ENCODE results near the gene HSBP1. TPM values are rescaled to one million over a fixed set of nuclear protein-coding genes. Genes with fewer than 3 reads are reported as not detected.

The HSBP1 gene
- total RNA-seq, 1 donor from 2014 or later: 25.5 TPM

DNA sequence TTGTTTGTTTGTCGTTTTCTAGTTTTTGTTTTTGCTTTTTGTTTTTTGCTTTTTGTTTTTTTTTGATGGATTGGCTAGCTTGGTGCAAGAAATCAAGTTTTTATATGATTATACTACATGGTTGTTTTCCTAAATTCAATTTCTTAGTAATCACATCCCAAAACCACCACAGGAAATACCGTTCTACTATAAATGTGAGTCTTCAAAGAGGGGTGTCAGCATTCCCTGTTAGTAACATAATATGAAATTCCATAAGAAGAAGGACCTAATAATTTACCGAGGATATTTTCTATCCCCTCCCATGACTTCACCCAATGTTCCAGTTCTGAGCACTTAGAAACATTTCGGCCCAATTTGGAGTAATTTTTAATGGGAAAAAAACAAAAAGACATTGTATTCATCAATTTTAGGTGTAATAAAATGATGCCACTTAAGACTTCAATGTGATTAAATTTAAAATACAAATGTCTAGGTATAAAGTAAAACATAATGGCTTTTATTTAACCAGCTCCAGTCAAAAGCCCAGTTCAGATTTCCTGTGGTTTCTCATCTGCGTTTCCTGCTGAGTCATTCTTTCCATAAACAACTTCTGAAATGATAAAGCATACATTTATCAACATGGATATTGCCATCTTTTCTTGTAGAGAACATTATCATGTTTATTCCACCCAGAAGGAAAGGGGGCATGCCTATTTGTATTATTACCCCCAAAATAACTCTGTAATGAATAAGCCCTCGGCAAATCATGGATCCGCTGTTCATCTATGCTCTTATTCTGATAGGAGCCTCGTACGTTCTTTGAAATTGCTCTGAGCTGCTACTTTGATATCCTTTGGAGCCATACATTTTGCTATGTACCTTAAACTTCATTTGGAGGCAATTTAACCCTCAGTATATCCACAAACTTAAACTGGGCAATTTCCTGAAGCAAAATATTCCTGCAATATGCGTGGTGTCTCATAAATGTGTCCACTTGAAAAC, 28.1 kb downstream of the HSBP1 start:
- peak; percentile 67 for DNase-seq (ENCODE audit: low read depth)

DNA sequence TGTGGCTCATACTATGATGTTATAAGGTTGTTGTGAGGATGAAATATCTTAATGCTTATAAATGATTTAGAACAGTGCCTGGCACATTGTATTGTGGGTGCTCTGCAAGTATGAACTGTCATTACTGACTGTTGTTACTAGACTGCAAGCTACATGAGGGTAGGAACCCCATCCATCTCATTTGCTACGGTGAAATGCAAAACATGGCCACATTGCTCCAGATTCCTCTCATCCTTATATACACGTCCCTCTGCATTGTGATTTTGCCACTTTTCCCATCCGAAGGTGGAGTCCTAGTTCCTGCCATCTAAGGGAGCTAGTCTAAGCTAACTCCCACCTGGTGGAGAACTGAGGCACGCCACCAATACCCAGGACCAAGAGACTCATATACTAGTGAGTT, 29.8 kb downstream of the HSBP1 start:
- no peak for DNase-seq (ENCODE audit: low read depth)

DNA sequence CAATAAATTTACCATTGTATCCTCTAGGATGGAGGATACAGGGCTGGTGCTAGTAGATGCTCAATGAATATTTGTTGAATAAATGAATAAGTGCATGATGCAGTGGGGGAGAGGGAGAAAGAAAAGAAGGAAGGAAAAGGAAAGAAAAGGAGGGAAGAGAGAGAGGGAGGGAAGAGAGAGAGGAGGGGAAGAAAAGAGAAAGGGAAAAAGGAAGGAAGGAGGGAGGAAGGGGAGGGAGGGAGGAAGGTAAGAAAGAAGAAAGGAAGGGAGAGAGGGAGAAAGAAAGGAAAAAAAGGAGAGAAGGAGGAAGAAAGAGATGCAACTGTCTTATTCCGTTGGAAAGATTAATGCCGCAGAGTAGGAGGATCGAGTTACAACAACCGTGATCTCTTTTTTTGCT, 30.4 kb downstream of the HSBP1 start:
- DNase-seq (ENCODE audit: low read depth): no peak

DNA sequence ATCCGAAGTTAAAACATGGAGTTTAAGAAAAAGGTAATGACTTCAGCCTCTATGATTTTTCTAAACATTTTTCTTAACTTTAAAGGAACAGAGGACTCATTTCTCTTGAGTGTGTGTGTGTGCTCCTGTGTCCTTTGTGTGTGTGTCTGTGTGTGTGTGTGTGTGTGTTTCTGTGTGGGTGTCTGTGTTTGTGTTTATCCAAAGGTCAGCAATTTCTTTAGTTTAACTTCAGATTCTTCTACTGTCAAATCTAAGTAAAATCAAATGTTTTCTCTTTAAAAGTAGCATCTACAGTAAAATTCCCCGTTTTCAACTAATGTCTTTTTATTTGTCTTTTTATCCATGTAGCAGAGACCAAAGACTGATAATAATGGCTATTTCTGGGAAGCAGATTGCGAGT, 31.8 kb downstream of the HSBP1 start:
- DNase-seq (ENCODE audit: low read depth): no peak

DNA sequence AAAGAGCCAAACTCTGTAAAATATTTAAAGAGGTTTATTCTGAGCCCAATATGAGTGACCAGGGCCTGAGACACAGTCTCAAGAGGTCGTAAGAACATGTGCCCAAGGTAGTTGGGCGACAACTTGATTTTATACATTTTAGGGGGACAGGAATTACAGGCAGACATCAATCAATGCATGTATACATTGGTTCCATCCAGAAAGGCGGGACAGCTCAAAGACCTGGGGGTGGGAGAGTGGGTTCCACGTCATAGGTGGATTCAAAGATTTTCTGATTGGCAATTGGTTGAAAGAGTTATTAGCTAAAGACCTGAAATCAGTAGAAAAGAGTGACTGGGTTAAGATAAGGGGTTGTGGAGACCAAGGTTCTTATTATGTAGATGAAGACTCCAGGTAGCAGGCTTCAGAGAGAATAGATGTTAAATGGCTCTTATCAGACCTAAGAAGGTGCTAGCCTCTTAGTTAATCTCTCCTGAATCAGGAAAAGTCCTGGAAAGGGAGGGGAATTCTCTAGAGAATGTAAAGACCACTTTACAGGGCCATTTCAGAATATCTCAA, 32.4 kb downstream of the HSBP1 start:
- no peak for DNase-seq (ENCODE audit: low read depth)

DNA sequence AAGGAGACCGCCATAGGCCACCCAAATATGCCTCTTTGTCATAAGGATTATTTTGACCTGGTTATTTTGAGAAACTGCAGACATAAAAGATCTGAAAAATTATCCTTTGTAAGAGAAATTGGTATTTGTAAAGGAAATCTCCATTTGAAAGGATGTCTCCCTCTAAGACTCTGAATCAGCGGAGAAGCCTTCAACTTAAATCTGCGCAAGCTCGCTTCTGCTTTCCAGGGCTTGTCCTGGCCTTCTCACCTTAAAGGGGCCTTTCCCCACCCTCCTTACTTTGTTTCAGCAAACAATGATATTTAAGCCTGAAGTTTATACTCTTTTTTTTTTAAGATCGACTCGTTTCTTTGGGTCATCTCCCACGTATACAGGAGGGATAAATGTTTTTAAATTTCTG, 34.5 kb downstream of the HSBP1 start:
- DNase-seq (ENCODE audit: low read depth): no peak

DNA sequence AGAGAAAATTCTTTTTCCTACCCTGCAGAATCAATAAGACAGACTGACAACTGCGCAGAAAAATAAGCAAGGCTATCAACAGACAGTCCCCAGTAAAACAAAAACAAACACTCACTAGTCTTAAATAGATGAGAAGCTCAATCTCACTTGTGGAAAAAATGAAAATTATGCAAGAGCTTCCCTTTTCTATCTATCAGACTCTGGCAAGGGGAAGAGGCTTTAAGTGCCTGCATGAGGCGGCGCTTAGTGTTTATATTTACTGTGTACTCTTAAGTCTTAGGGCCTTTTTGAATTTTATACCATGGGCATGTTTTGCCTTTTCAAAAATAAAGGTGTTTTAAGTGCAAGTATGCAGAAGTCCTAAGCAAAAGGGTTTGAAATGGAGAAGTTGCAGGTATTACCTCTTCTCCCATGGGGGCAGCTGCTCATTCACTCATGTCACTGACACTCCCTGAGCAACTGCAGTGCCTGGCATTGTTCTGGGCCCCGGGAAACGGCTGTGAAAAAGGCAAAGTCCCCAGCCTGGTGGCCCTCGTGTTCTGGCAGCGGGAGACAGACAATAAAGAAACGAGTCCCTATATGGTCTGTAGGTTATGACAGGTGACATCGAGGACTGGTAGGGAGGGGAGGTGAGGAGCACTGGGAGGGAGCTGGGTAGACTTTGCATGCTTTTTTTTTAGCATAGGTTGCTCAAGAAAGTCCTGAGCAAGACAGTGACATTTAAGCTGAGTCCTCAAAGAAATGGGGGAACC, 35.2 kb downstream of the HSBP1 start:
- no peak for DNase-seq (ENCODE audit: low read depth)

DNA sequence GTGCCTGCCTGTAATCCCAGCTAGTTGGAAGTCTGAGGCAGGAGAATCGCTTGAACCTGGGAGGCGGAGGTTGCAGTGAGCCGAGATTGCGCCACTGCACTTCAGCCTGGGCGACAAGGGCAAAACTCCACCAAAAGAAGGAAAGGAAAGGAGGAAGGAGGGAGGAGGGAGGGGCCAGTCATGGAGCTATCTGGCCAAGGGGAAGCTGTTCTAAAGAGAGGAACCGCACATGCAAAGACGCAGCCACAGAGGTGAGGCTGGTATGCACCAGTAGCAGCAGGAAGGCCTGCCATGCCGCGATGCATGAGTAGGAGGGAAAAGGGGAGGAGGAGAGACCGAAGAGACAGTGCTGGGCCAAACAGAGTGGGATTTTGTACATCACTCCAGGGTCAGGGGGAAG, 35.9 kb downstream of the HSBP1 start:
- no peak for DNase-seq (ENCODE audit: low read depth)

DNA sequence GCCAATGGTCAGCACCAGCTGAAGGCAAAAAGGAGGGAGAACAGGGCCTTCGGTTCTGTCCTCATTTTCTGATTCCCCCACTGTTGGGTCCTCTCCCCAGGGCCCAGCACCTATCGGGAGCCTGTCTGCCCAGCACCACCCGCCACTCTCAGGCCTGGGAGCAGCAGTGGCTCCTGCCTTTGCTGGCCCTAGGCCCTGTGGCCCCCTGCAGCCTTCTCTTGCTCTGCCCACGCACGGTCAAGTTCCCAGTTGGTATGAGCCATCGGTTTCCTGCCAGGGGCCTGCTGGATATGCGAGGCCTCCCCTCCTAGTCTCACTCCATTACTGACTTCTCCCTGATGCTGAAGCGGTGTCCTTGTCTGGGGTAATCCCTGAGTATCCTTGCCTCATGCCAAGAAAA, 37.5 kb downstream of the HSBP1 start:
- no peak for DNase-seq (ENCODE audit: low read depth)

DNA sequence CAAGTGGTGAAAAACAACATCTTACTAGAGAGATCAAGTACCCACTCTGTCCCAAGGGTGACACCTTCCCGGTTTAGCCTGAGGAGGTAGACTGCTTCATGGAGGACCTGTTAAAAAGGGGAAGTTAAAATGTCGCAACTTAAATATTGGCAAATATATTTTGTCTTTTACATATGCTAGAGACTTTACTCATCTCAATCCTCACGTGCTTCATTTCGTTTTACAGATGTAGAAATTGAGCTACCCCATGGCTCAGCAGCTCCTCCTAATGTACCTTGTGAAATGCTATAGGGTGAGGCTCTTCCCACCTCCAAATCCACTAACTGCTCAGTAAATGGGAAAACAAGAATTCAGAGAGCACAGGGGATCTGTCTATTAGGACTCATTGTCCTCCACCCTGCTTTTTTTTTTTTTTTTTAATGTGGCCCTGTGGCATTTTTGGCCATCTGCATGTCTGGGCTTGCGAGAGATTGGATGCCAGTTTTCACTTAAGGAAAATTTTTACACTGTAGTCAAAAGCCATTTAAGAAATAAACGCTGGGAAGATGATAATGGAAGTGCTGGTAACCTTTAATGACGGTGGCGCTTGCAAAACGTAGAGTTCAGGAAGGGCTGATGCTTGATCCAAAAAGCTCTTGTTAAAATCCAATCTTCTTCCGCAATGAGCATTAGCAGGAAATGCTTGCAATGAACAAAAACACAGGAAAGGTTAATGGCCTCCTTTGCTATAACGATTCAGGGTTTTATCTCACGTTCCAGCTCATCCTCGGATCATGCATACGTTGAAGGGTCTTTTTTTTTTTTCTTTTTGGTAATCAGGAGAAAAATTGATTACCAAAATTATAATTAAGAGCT, 39.8 kb downstream of the HSBP1 start:
- no peak for DNase-seq (ENCODE audit: low read depth)

DNA sequence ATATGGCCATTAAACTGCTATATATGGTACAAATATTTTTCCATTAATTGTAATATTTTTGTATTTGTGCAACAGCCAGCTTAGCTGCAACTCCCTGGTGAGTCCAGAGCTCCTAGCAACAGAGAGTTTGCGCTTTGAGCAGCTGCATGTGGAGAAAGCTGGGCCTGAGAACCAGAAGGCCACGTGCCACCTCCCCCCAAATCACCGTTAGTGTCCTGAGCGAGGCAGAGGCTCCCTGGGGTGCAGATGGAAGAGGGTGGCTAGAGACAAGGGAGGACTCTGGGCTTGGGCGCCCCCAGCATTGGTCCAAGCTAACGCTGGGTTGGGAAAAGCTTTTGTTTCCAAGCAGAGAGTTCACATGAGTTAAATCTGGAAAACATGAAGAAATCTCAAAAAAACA, 41.6 kb downstream of the HSBP1 start:
- peak; percentile 31 for DNase-seq (ENCODE audit: low read depth)

DNA sequence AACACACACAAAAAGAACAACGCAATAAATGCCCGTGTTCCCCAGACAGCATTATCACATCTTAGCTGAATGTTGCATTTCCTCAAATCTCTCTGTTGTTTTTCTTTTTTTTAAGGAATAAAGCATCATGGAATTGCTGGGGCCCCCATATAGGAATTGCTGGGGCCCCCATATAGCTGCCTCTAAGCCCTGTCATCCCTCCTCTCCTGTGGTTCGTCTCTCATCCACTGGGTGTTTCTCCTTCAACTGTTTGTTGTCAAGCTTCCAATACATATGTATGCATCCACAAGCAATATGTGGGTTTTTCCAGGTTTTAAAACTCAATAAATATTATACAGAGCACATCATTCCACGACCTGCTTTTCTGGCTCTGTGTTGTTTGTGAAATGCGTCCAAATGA, 43.2 kb downstream of the HSBP1 start:
- DNase-seq (ENCODE audit: low read depth): no peak

DNA sequence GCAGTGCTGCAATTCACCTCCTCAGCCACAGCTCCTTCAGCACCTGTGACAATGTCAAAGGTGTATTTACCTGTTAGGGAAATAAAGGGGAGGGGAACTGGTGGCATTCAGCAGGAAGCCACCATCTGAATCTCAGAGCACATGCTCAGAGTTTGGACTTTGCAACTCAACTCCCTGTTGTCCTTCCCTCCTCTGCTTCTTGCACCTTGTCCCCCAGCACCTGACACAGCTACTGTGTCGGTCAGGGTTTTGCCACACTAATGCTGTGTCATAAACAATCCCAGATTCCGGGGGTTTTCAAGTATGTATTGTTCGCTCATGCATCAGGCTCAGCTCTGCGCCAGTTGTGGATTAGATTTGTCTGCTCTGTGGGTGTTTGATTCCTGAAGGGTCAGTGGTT, 43.7 kb downstream of the HSBP1 start:
- no peak for DNase-seq (ENCODE audit: low read depth)

DNA sequence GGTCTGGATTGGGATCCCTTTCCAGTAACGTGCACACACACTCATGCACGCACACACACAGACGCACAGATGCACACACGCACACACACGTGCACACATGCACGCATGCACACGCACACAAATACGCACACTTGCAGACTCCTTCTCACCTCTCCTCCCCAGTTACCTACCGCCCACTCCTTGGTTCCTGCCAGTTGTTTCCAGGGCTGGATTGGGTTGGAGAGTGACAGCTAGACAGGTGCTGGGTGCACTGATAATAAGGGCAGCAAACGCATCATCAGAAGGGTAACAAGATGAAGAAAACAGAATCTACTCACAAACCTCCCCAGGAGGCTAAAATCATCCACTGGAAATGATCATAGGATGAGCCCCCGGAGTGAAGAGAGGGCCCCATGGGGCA, 45.0 kb downstream of the HSBP1 start:
- no peak for DNase-seq (ENCODE audit: low read depth)

DNA sequence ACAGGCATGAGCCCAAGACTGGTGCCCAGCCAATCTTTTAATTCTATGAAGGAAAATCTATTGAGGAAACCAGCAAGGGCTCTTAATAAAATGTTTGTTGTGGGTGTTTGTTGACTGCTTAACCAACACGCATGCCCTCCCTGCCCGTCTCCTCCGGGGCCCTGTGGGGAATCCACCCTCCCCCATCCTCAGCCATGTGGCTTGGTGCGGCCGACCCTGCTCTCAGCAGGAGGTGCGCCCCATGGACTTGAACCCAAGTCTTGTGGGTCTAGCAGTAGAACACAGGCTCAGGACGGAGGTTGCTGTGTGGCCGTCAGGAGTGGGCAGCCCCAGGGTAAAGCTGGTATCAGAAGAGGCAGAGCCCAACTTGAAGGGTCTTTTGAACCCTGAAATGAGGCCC, 46.1 kb downstream of the HSBP1 start:
- DNase-seq (ENCODE audit: low read depth): no peak

DNA sequence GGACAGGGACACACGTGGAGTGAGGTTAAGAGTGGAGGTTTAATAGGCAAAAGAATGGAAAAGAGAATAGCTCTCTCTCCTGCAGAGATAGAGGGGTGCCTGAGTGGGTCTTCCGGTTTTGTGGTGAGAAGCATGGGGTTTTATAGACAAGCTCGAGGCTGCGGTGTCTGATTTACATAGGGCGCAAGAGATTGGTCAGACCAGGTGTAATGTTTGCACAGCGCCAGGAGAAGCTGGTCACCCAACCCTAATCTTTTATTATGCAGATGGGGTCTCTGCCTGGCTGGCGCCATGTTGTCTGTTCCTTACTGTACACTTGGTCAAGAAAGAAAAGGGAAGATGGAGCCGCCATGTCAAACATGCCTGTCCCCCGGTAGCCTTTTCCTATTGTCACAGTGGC, 46.6 kb downstream of the HSBP1 start:
- DNase-seq (ENCODE audit: low read depth): no peak

DNA sequence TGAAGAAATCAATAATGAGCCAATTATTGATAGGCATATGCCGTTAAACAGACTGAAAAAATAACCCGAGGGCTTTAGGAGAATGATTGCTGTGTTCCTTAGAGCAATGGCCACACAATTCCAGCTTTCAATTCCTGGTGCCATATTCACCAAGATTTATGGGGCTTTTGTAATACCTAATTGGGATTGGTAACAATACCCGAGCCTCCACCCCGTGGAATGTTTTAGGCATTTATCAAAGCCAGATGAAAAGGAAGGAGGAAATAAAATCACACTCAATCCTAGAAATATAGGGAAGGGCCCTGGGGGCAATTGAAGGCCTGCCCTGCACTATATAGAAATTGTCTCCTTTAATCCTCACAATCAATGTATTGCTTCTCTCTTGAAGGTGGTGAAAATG, 49.0 kb downstream of the HSBP1 start:
- DNase-seq (ENCODE audit: low read depth): no peak

DNA sequence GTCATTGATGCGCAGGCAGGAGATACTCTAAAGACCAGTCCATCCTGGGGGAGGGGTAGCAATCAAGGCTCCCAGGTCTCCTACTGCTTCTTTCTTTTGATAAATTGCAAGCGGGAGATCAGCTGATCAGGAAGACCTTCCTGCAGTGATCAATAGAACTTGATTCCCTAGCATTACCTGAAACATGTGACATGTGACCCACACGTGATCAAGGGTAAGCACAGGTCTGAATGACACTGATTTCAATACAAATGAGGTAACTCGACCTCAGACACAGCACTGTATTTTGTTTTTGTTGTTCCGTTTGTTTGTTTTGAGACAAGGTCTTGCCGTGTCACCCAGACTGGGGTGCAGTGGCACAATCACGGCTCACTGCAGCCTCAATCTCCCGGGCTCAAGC, 51.5 kb downstream of the HSBP1 start:
- no peak for DNase-seq (ENCODE audit: low read depth)

DNA sequence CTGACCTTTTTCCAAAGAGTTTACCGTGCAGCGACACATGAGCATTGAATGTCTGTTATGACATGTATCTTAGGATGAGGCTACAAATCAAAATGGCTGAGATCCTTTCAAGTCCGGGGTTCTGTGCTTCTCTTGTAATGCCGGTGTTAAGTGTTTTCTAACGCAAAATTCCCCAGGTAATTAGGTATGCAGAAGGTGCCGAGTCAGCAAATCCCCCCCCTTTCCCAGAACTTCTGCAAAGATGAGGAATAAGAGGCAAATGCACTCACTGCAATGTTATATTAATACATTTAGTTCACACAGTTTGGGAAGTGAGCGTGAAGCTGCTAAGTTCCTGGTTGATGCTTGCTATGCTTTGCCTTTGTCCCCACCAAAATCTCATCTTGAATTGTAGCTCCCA, 54.9 kb downstream of the HSBP1 start:
- DNase-seq (ENCODE audit: low read depth): no peak

DNA sequence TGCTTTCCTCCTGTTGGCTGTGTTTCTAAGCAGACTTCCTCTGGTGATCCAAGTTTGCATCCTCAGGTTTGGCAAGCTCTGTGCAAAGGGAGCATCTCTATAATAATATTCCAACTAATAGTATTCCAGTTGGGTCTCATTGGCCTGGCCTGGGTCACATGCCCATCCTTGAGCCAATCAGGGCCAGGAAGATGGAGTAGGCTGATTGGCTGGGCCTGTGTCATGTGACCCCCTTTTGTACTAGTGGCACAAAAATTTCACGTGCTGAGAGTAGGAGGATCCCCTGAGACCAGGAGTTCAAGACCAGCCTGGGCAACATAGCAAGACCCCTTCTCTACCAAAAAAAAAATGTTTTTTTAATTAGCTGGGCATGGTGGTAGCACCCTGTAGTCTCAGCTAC, 55.9 kb downstream of the HSBP1 start:
- DNase-seq (ENCODE audit: low read depth): no peak
